GM12801 (cell line): ENCODE data around the gene NFATC2.

Experiments
- TF ChIP-seq, protein P1 (sequence below): IDR thresholded peaks from one replicate; pipeline ENCODE4 v1.5.1; 2011; ENCODE audit warnings: control low read depth; ENCODE audit not compliant: insufficient read length; ENCODE audit errors: extremely low read depth

Gene NFATC2

GRCh38 chr20:51413857-51414256 is 128.7 kb downstream of the NFATC2 start:
- TF ChIP-seq, protein P1, sequence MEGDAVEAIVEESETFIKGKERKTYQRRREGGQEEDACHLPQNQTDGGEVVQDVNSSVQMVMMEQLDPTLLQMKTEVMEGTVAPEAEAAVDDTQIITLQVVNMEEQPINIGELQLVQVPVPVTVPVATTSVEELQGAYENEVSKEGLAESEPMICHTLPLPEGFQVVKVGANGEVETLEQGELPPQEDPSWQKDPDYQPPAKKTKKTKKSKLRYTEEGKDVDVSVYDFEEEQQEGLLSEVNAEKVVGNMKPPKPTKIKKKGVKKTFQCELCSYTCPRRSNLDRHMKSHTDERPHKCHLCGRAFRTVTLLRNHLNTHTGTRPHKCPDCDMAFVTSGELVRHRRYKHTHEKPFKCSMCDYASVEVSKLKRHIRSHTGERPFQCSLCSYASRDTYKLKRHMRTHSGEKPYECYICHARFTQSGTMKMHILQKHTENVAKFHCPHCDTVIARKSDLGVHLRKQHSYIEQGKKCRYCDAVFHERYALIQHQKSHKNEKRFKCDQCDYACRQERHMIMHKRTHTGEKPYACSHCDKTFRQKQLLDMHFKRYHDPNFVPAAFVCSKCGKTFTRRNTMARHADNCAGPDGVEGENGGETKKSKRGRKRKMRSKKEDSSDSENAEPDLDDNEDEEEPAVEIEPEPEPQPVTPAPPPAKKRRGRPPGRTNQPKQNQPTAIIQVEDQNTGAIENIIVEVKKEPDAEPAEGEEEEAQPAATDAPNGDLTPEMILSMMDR, result no peak

DNA sequence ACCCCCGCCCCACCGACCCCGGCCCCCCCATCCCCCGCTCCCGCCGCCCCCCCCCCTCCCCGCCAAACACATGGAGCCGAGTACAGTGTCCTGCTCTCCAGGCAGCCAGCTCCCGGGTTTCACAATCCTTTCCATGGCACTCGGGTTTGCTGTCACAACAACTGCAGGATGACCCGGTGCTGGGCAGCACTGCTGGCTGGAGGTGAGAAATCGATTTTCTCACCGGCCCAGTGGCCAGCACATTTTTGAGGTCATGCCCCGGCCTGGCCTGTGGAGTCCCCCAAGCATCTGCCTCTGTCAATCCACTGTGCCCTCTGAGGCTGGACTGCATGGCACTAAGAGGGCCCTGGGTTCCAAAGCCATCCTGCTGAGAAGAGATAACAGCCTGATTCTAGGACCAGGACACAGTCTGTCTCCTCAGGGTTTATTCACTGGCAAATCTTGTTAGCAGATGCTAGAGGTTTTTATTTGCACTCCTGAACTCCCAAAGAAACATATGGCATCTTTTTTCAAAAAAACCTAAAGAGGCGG is 129.5 kb downstream of the NFATC2 start:
- TF ChIP-seq, protein P1, result no peak

DNA sequence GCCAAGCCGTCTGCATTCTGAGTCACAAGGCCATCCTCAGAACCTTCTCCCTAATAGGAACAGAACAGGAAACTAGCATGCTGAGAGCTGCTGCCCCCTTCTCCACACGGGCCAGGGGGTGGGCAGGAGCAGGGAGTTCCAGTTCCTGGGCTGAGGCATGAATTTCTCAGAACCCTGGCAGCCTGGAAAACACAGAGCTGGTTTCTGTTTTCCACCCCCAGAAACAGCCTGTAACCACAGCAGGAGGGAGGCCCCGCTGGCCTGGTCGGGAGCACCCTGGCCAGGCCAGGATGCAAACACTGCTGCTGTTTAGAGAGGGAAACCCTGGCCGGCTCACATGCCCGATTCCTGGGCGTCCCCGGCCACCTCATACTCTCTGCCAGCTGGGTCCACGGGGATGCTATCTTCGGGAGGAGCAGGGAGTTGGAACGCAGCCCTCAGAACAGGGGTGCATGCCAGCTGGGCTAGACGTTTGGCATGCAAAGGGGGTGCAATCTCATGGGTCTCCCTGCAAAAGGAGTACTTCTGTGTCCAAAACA is 130.1 kb downstream of the NFATC2 start:
- TF ChIP-seq, protein P1, result no peak

DNA sequence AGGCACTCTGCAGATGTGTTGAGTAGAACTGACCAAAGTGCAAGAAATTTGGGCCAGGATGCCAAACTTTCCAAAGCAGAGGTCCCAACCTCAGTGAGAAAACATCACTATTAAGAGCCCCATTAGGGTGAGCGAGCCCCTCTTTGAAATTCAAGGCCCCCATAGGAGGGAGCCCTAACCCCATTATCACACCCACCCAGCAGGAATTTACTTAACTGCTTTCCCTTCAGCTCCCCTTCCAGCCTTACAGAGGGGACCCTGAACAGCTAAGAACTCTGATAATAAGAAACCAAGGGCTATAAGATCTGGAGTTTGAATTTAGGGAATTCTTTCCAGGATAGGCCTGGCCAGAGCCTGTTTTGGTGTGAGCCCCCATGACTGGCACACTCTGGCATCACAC is 130.6 kb downstream of the NFATC2 start:
- TF ChIP-seq, protein P1, result no peak

DNA sequence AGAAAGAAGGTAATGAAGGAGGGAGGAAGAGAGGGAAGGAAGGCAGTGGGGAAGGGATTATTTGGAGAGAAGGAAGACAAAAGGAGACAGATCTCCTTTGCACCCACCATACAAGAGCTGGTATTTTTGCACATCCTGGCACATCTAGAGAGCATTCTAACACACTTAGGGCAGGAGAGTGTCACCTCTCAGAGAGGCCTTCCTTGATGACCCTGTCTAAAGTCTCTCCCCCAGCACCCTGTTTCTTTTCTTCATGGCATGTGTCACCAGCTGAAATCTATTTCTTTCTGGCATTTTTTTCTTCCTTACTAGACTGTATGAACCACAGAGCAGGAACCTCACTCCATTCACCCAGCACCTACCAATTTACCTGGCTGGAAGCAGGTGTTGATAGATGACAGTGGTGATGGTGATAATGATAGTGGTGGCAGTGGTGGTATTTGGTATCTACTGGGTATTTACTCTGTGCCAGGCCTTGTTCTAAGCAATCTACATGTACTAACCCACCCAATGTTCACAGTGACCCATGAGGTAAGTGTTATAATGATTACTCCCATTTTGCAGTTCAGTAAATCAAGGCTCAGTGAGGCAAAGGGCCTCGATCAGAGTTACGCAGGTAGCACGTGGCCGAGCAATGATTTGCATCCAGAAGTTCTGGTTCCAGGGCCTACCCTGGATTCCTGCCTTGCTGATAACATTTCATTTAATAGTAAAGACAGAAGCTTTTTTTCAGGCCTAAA is 131.8 kb downstream of the NFATC2 start:
- TF ChIP-seq, protein P1, result no peak

DNA sequence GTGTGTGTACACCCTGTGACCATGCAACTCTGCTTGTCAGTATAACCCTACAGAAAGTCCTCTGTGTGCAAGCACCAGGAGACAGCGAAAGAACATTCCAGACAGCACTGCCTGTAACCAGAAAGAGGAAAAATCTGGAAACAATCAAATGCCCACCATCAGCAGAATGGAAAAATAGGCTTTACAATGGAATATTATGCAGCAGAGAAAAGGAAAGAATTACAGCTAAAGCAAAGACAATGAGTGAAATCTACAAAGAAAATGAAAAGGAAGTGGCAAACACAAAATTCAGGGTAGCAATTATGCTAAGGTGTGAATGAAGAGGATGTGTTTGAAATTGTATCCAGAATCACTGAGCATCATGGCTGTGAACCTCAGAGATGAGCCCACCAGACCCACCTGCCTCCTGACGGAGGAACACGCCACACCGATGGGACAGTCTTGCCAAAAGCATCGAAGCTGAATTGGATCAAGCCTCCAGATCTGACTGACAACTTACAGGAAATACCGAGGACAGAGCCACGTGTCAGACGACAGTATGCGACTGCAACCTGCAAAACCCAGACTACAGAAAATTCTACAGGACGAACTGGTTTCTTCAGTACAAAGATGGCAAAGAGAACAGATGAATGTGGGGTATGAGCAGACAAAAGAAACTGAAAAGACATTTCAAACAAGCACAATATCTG is 133.2 kb downstream of the NFATC2 start:
- TF ChIP-seq, protein P1, result no peak

DNA sequence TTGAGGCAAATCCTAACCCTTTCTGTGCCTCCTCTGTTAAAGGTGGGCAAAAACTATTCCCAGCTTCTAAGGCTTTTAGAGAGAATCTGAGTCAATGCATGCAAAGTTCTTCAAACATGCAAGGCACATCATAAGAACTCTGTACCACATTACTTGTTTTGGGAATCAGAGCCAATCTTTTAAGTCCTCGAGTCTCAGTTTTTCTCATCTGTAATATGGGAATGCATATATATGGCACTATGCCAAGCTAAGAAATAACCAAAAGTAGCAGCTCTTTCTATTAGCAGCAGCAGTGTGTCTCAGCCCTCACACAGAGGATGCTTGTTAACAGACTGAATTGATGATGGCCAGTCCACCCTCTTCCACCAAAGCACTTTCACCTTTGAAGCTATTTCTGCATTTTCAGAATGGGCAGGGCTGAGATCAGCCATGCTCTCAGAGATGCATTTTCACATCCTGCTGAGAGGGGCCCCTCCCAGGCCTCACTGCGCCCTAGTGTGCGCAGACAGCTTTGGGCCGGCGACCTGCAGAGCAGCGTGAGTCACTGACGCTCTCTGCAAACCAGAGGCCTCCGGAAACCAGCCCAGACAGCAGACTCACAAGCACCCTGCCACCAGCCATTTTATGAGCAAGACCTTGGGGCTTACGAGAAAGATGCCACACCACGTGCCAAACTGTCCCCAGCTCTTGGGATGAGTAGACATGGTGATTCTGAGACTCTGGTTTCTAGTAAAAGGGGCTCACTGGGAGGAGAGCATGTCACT is 138.0 kb downstream of the NFATC2 start:
- TF ChIP-seq, protein P1, result no peak
